Brain pericyte (primary cell): ENCODE data around the gene ZNF641.

Experiments
- DNase-seq: peaks from one replicate; pipeline ENCODE4 v3.0.0-alpha.2; 2012; ENCODE audit warnings: low read depth, low spot score

Gene ZNF641

DNA sequence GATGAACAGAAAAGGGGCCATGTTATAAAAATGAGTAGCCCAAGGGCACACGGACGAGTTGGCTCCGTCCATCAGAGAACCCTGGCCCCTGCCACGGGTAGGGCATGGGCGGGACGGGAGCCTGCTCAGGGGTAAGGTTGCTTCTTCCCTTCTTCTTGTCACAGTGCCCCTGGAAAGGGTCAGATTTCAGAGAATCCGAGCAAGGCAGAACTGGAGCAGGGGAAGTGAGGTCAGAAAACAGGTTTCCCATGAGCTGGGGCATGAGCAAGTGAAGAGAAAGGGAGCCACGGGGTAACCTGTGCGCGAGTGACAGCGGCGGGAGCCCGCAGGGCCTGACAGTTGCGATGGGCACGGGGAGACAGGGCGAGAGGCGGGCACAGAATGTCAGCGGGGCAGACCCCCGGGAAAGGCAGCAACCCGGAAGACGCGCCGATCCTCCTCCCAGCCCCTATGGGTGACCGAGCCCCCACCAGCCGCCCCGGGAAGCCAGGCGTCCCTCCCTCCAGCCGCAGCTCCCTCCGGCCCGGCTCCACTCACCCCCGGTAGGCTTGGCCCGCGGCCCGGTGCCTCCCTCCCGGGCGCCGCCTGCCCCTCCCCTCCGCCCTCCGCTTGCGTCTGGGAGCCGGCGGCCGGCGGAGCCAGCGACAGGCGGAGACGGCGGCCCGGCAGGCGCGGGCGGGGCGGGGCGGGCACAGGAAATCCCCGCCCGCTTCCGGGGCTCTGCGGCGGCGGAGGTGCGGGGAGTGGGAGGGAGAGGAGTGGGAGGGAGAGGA lies at the start of gene ZNF641:
ZNF641 (minus strand) TSS at position 671 of the 773 bp plus-strand sequence. CDS start 2,829 bp downstream, outside the sequence.
- no peak for DNase-seq

DNA sequence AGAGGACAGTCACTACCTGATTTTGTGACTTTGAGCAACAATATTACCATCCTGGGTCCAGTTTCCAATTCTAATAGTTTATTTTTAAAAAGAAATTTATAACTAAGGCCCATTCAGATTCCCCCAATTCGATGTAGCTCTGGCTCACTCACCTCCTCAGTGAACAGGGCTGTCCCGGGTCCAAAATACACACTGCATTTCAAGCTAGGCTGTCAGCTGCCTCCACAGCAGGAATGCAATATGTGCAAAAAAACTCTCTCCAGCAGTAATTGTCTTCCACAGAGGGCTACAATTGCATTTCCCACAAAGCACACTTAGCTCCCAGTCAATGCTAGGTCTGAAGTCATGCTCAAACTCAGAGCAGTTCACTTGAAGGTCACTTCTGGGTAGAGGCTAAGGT lies 39.3 kb upstream of the ZNF641 start:
- no peak for DNase-seq

DNA sequence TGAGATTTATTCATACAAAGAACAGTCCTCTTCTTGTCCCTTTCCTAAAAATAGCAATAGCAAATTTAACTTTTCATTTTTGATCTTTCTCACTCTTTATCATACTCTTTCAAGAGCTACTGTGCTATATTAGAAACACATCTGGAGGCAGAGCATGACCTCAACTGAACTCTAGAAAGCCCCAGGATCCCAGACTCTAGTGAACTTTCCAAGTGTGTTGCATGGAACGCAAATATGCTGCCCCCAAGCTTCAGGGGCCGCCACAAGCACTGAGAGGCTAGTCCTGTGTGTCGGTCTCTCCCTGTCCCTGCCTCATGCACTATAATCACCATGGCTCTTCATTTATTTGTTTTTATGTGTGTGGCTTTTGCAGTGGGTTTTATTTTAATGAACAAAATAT lies 38.7 kb upstream of the ZNF641 start:
- no peak for DNase-seq

DNA sequence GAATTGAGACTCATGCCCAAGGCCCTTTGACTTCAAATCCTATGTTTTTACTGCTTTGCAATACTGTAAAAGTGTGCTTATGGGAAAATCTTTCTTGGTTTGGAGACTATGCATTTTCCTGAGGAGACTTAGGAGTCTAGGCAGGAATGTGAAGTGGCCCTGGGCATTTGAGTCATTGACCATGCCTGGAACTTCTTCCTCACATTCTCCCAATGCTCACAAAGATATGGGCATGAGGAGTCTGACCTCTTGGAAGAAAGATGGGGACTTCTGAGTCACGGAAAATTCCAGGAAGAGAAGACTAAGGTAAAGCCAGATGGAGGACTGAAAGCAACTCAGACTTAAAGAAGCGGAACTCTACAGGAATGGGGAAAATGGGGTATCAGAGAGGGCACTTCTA lies 38.2 kb upstream of the ZNF641 start:
- DNase-seq = no peak

DNA sequence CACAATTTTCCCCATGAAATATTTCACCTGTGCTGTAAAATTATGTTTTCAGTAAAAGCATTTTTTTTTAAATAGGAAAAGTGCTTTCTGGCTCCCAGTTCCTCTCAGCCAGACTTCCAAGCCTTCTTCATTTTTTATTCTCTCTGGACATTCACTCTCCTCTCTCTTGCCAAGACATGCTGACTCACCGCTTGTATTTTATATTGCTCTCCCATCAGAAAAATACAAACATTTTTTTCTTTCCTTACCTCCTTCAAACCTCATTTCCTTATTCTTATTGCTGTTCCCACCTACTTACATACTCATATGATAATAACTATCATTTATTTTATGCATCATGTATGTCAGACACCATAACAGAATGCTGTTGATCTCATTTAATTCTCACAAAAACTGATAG lies 37.7 kb upstream of the ZNF641 start:
- no peak for DNase-seq

DNA sequence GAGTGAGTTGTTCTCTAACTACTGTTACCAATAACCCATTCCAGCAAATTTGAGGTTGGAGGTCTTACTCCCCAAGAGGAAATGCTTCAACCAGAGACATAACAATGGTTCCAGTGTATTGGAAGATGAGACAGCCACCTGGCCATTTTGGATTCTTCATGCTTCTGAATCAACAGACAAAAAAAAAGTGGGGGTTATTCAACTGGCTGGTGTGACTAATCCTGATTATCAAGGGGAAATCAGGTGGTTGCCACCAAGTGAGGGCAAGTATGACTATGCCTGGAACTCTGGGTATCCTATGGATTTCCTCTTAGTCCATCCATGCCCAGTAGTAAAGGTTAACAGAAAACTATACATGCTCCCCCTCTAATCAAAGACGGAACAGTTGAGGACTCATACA lies 29.9 kb upstream of the ZNF641 start:
- DNase-seq = no peak

DNA sequence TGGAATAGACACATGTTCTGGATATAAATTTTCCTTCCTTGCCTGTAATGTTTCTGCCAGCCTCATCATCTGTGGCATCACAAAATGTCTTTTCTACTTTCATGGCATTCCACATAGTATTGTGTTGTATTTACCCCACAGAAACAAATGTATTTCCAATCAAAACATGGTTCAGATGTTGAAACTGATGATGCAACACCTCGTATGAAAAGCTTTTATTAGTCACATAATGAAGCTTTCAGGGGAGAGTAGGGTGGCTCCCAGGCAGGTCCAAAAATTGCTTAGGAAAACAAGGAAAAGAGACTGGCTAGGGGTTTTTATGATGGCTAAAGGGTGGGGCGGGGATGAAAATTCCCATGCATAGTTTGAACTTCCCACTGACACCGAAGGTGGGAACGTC lies 29.1 kb upstream of the ZNF641 start:
- no peak for DNase-seq

DNA sequence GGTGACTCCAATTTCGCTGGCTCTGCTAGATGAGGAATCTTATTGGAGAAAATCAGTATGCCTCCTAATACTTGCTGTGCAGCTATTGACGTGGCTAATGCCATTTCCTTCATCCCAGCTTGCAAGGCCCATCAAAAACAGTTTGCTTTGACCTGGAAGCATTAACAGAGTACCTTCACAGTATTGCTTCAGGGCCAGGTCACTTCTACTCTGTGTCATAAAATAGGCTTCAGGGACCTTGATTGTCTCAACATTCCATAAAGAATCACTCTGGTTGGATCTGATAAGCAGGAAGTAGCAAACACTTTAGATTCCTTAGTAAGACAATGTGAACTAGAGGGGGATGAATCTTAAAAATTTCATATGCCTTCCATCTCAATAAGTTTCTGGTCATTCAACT lies 26.9 kb upstream of the ZNF641 start:
- no peak for DNase-seq

DNA sequence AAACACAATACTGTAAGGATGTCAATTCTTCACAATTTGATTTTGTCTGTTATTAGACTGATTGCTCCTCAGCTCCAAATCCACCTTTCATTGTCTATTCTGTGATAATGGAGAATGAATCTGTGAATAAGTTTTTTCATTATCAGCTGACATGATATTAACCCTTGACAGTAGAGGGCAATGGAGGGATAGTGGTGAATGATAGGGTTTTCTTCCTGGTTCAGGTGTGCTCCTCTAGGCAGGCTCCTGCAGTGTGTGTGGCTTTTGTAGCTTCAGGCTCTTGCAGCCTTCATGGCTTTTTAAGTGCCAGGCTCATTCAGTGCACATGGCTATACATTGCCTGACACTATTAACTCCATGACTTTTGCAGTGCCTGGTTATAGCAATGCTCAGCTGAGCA lies 23.4 kb upstream of the ZNF641 start:
- DNase-seq = no peak

DNA sequence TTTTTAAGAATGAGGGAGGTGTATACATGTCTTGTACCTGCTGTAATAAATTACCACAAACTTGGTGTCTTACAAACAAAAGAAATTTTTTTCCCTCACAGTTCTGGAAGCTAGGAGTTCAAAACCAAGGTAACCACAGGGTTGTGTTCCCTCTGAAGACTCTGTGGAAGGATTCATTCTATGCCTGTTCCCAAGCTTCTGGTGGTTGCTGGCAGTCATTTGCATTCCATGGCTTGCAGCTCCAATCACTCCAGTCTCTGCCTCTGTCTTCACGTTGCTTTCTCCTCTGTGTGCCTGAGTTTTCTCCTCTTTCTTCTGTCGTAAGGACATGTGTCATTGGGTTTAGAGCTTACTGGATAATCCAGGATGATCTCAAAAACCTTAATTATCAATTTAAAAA lies 15.4 kb upstream of the ZNF641 start:
- DNase-seq = no peak

DNA sequence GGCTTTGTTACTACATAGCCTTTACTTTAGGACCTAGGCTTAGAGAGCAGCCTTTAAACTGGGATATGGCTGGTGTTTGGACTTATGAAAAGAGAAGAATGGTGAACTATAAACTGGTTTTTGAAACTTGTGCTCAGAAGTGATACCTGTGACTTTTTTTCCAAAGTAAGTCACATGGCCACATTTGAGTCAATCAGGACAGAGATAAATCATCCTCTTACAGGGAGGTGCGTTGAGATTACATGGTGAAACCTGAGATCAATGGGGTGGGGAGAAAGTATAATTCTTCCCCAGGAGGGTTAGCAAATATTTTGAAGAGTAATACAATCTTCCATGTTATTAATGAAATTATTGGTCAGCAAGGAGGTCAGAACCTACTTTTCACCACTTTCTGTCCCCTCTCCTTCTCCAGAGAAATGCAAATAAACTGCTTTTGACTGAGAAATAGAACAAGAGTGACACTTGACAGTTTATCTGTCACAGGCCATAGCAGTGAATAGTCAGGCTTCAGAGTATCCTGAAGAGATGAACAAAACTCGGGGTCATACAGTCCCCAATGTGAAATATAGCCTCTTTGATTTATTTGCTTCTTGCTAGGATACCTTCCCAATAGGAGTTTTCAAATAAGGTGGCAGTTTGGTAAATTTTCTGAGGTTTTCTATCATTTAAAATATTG lies 11.1 kb upstream of the ZNF641 start:
- no peak for DNase-seq

DNA sequence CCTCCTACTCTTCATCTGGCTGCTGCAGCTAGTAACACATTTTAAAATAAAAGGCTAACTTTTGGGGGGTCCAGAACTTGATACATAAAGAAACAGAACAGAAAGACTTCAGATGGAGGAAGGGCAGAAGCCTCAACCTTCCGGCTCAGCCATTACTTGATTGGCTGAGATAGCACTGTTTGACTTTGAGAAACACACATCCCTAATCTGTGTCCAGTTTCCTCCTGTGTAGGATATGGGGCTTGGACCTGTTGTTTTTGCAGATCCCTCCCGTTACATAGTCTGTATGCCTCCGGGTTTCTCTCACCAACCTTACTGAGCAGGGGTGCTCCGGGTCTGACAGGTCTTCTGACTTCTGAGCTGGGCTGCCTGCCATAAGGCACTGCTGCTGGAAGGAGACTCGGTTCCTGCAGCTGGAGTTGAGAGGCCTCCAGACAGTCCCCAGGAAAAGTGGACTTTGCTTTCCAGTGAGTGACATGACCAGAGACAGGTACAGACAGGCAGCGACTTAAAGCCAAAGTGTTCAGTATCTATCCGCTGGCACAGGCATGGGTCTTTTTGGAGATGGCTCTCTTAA lies 8.3 kb upstream of the ZNF641 start:
- no peak for DNase-seq

DNA sequence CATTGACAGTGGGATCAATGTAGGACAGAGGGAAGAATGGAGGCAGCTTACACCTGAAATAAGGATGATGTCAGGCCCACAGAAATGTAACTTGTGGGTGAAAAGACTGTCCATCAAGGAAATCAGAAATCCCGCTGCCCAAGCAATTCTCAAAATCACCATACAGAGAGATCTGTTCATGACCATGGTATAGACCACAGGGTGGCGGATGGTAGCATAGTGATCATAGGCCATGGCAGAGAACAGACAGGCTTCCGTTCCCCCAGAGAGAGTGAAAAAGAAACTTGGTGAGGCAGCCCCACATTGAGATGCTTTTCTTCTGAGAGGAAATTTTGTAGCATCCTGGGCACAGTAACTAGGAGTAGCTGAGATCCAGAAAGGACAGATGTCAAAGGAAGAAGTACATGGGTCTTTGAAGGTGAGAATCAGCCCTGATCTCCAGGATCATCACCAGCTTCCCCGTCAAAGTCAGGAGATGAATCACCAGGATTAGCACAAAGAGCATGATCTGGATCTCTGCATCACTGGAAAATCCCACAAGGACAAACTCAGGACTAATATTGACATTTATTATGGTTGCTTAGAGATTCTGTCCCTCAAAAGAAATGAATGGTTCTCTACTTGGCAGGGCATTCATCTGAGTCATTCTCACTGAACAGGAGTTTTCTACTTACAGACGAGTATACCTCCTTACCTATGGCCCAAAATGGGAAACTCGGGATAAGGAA lies 5.5 kb upstream of the ZNF641 start:
- DNase-seq = no peak

DNA sequence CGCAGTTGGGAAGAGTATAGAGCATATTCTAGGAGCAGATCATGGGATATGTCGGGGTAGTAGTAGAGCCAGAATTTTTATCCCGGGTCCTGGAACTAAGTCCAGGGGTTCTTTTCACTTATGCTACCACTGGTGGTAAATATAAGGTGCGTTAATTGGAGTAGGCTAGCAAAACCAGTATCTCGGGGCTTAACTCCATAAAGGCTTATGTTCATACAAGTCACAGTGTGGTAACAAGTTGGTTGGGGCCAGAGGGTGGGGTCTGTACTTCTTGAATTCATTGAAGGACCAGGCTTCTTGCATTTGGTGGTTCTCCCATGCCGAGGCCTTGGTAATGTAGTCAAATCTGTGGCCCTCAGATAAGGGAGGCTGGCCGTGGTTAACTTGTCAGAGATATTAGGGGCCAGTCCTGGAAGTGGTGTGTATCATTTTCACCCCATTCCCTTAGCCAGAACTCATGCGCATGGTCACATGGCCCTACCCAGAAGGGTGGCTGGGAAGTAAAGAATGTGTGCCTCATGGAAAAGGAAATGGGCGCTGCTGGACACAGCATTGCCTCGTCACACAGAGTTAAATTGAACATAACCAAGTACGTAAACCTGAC lies 1.5 kb upstream of the ZNF641 start:
- DNase-seq = no peak

DNA sequence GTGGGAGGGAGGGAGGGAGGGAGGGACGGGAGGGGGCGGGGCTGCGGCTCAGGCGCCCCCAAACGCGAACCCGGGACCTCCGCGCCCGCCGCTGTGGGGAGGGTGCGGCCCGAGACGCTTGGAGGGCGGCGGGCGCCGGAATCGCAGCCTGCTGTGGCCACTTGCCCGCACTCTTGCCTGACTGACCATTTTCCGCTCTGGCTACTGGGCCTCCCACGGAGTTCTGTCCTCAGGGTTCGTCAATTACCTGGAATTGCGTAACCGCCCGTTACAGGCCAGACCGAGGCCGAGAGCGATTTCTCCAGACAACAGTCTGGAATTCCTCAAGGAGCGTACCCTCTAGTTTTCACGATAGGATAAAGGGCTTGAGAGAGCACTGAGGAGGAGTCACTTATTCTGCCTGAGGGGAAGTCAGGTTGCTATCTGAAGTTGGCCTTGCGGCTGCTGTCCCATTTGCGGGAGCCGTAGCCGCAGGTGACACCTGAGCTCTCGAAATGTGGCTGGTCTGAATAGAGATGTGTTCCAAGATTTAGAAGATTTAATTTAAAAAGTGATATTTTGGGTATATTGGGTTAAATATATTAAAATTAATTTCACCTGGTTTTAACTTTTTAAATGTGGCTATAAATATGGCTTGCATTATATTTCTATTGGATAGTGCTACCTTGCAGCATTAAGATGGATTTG lies 446 bp upstream of the ZNF641 start:
- DNase-seq = no peak

DNA sequence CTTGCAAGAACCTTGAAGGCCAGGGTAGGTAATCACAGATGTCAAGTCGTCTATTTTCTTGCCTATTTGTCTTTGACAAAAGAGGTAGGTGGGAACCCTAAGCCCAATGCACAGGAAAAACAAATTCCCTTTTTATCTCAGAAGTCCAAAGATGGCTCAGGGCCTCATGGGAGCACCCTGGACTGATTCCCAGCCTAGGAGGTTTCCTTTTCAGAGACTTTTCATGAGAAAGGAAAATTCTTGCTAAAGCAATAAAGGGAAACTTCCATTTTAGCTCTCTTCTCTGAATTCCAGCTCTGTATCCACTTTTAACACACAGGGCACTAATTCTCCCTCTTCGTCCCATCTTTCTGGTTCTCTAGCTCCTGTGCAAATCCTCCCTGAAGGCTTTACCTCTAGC lies 1.2 kb downstream of the ZNF641 start:
- DNase-seq = no peak

DNA sequence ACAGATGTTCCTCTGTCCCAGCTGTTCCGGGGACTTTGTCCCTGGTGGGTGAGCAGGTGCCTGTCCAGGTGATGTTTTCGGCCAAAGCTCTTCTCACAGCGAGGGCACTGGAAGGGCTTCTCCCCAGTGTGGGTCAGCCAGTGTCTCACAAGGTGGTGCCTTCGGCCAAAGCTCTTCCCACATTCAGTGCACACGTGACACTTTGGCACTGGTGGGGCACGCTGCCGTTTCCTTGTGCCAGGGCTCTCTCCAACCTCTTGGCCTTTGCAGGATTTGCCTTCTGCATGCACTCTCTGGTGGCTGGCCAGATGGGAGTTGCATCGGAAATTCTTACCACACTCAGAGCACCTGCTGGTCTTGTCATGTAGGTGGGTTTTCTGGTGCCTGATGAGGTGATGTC lies 7.7 kb downstream of the ZNF641 start:
- DNase-seq = no peak

DNA sequence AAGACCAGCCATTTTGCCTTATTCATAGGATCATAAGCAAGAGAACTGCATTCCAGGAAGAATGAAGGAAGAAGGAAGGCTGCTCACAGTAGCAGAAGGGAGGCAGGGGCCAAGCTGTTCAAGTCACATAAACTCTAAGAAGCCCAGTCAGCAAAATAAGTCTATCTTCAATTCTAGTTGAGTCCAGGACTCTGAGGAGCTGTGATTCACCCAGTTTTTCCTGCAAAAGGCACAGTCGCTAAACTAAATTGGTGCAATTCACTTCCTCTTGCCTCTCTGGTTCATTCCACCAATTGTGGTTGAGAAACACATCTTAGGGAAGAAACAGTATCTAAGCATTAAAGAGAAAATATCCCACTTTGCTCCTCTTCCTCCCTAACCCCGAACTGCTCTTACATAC lies 9.8 kb downstream of the ZNF641 start:
- no peak for DNase-seq

DNA sequence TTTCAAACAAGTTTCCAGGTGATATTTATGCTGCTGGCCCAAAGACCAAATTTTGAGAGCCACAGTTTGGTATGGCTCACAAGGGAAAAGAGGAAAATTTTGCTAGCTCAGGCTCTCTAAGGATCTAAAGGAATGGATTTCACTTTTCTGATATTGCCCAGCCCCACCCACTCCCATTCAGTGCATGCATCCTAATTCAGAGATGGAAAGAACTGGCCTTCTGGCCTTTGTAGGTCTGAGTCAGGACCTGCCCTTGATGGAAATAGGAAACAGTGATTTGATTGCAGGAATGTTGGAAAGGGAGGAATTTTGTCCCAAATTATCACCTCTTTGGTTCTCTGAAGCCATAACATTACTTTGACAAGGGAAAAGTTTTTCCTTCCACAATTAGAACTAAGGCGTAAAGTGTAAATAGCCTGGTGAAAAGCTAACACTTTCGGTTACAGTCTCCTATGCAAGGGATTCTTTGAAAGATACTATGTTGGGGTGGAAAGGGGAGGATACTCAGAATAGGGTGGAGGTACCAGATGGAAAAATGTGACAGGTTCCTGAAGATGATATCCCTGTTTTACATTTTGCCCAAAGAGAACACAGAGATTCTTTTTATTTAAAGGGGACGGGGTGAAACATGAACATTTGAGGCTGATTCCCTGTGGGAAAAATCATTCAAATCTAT lies 11.1 kb downstream of the ZNF641 start:
- DNase-seq = no peak

DNA sequence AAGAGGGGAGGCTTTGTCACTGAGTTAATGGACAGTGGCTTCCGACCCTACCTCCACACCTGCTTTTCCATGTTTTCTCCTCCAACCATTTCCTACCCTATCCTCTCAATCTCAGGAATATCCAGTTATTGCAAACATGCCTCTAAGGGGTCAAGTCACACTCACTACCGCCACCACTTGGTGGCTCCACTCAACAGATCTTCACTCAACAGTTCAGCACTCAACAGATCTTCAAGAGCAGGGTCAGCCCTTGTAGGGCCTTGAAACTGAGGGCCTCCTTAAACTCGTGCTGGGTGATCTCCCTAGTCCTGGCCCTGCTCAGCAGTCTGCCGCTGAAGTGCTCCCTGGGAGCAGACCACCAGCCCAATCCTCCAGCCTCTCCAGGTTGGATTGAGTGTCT lies 14.2 kb downstream of the ZNF641 start:
- DNase-seq = no peak

DNA sequence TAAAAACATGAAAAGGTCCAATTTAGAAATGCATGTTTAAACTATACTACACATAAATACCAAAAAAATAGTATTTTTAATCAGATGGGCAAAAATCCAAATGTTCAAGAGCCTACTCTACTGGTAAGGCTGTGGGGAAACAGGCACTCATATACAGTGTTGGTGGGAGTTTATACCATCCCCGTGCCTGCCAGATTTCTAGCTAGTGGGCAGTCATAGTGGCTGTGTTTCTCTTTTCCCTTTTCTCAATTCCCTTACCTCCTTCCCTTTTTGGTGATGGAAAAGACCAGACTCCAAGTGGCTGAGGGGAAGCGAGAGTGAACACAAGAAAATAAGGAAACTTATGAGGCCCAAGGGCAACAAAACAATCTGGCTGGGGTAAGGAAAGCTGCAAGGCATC lies 14.7 kb downstream of the ZNF641 start:
- no peak for DNase-seq
